ENCODE results near the gene DUSP14. TPM values are rescaled to one million over a fixed set of nuclear protein-coding genes. Genes with fewer than 3 reads are reported as not detected.

DUSP14 gene
- total and polyA plus RNA-seq, 2 of the 8 experiments (the other 6 are each of a cell fraction or from before 2014, with no cell fraction given), result 22.1 to 37.9 TPM

- no peak for TF ChIP-seq POLR2AphosphoS5 (IDR thresholded peaks at IDR 0.05; ENCODE audit: low read depth, low read length)
These were observed 30.9 kb upstream of the DUSP14 start (continued) for GRCh38 chr17:37458805-37459204.
